G401 (cell line): ENCODE data around the gene AGAP1. TPM values are rescaled to one million over a fixed set of nuclear protein-coding genes. Genes with fewer than 3 reads are reported as not detected.
"Not testable (repeated sequence)": the region's sequence is repeated elsewhere in the genome, so short reads cannot be mapped to it uniquely, and the experiment has no call there.

Experiments used
- DNase-seq: peaks from one replicate; pipeline ENCODE4 v3.0.0-alpha.2; 2015; ENCODE audit warnings: low spot score
- in situ Hi-C: cut with HindIII; loops from 2 replicates; pipeline ENCODE4 v1.10.0; 2016; ENCODE audit warnings: low sequenced_read_pairs, mixed read lengths
- total RNA-seq: library from RNA; depleted of rRNA; stranded (reverse); fragments of >200 nt; shearing (Covaris generic); gene quantifications from 2 replicates; pipeline ENCODE4 v1.2.3, GENCODE V29; 2014

The AGAP1 gene
- total RNA-seq, 1 experiment from 2014 or later, result 14.4 TPM

DNA sequence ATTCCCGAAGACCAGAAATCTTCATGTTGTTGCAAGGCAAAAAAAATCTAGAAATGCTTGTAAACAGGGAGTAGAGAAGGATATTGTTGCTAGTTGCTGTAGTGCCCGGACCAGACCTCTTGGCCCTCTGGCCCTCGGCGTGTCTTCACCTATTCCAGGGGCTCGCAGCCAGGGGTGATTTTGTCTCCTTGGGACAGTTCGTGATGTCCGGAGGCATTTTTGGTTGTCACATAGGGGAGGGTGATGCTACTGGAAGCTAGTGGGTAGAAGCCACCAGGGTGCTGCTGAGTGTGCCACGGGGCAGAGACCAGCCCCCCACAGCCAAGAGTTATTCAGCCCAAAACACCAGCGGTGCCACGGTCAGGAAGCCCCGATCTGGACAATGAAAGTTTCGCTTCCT is 443.7 kb downstream of the AGAP1 start:
- in situ Hi-C loops, result no loop called here
- no peak for DNase-seq

DNA sequence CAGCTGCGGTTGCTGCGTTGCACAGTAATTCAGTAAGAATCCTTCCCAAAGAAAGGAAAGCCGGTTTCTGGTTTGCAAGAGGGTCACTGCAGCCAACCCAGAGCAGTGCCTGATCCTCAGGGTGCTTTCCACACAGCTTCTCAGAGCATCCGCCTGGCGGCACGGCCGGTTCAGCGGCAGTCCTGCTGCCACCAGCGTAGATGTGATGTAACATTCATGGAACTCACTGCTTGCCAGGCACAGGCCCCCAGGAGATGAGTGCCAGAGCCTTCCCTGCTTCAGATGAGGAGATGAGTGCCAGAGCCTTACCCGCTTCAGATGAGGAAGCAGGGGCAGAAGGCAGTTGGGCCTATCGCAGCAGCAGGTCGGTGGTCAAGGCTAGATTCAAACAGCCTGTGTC is 444.1 kb downstream of the AGAP1 start:
- DNase-seq, result peak; percentile 70
- in situ Hi-C loops, result no loop called here

DNA sequence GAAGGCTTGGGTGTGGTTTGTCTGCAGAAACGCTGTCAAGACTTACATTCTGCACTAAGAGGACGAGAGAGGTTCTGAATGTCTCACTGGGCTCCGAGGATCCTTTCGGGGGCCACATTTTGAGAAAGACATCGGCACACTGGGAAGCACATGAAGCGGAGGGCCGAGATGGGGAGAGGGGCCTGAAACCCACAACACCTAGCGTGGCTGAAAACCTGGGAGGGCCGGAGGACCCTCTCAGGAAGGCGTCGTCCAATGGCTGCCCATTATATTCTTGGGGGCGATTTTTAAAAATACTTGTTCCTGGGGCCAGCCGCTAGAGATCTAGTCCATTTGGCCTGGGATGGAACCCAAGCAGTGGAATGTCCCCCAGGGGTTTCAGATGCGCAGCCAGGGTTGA is 444.8 kb downstream of the AGAP1 start:
- DNase-seq, result no peak
- in situ Hi-C loops, result no loop called here

DNA sequence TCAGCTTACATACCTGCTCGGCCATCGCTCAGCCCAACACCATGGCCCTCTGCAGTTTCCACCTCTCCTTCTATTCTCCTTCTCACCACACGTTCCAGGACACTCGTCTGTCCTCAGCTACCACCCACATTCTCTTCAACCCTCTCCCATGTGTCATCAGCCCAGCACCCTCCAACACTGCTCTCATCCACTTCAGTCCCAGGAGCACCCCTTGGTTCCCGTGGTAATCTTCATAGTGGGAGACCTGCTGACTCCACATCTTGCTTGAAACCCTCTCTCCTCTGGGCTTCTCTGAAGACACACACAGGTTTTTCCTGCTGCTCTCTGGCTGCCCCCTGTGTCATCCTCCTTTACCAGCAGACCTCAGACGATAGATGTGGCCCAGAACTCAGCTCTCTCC is 445.6 kb downstream of the AGAP1 start:
- DNase-seq, result no peak
- in situ Hi-C loops, result no loop called here

DNA sequence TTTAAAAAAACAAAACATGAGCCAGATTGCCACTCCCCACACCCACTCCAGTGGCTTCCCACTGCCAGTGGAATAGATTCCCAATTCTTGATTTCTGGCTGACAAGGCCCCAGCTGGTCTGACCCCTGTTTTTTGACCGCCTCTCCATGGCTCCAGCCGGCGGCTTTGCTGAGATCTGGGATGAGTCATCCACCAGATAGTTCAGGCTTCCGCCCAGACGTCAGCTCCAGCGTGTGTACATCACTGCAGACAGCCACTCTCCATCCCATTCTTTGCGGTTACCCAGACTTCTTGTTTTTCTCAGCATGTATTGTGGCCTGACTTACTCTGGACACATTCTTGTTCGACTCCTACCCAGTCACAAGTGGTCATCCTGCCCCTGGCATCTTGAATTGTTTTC is 446.5 kb downstream of the AGAP1 start:
- peak; percentile 72 for DNase-seq
- in situ Hi-C loops, result no loop called here

DNA sequence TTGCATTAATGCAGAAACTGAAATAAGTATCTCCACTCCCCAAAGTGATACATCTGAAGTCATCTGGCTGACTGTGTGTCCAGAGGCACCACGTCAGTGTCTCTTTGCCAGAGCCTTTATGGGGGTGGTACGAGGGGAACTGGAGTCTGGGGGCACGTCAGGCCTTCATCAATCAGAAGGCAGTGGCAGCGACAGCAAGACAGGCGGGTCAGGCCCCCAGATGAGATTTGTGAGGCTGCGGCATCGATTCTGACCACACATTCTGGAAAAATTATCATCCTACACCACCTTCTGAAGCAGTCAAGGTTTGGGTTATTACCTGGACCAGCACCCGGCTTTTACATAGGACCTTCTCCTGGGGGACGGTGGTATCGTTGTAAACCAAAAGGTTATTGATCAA is 450.7 kb downstream of the AGAP1 start:
- DNase-seq, result no peak
- in situ Hi-C loops, result no loop called here

DNA sequence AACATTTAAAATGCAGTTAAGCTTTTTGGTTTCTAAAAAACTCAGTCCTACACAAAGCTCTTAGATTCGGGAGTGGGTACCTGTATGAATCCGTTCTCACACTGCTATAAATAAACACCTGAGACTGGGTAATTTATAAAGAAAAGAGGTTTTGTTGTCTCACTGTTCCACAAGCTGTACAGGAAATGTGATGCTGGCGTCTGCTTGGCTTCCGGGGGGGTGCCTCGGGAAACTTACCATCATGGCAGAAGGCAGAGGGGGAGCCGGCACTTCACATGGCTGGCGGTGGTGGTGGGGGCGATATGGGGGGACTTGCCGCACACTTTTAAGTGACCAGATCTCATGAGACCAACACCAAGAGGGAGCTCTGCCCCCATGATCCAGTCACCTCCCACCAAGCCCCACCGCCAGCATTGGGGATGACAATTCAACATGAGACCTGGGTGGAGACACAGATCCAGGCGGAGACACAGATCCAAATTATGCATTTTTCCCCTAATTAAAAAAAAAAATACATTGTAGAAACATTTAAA is 451.8 kb downstream of the AGAP1 start:
- DNase-seq, result no peak
- in situ Hi-C loops, result no loop called here

DNA sequence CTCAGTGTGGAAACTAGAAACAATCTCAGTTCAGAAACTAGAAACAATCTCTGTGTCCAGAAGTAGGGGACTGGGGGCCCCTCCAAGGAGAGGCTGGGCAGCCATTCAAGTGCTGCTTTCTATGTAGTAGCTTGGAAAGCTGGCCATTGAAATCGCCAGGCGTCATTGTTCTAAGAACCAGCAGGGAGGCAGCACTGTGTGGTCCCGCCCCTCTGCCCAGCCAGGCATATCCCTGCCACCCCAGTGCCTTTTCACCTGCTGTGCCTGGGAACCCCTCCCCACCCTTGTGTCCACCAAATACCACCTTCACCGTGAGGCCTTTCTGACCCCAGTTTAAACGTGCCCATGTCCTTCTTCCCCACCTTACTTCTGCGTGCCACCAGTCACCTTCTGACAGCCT is 452.7 kb downstream of the AGAP1 start:
- in situ Hi-C loops, result no loop called here

DNA sequence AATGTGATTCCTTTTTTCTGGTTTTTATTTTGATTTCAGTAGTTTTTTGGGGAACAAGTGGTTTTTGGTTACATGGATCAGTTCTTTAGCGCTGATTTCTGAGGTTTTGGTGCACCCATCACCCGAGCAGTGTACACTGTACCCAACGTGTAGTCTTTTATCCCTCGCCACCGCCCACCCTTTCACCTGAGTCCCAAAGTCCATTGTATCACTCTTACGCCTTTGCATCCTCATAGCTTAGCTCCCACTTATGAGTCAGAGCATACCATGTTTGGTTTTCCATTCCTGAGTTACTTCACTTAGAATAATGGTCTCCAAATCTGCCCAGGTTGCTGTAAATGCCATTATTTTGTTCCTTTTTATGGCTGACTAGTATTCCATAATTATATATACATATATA is 453.2 kb downstream of the AGAP1 start:
- in situ Hi-C loops, DNase-seq: not testable (repeated sequence)

More for the DNA sequence above, 452.7 kb downstream of the AGAP1 start:
- no peak for DNase-seq

DNA sequence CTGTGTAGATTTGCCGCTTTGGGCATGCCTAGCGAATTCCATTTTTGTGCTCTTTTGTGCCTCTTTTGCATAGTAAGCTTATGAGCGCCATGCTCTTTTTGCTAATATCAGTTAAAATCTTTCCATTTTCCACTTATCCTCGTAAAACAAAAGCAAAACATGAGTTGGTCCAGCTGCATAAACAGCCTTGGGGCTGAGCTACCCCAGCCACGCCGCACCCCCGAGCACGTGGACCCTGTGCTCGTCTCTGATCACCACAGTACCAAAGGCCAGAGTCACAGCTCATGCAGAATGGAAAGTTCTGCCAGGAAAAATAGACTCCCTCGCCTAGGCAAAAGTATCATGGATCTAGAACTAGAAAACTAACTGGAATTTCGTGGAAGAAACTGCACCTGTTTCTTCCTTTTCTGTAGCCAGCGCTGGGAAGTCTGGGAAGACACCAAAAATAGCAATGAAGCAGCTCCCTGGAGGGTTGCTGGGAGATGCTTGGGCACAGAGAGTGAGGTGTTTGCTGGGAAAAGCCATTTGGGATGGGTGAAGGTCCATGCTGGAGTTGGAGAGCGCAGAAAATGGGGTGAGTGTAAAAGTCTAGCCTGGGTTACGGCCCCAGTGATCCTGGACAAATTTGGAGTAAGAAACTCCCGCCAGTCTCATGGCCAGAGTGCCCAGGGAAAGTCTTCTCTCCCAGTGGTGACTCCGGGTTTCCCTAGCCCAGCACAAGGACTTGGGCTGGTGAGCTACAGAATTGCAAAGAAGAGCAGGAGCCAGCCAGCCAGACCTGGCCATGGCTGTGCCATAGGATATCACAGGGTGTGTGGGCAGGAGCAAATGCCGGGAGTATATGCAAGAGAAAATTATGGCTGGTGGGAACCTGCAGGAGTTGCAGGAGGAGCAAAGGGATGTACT is 456.0 kb downstream of the AGAP1 start:
- in situ Hi-C loops, result no loop called here
- DNase-seq, result peak; percentile 52

DNA sequence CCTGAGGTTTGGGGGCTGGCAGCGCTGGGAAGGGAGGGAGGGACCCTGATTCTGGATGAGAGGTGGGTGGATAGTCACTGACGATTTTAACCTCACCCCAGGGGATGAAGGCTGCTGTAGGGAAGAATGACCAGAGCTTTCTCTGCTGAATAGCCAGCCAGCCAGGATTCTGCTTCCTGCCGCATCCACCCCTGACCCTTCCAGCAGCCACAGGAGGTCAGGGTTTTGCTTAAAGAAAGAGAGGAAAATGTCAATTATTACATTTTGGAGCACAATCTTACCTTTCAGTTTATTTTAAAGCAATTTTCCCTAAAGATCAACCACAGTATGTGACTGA is 456.6 kb downstream of the AGAP1 start:
- no peak for DNase-seq
- in situ Hi-C loops, result no loop called here

DNA sequence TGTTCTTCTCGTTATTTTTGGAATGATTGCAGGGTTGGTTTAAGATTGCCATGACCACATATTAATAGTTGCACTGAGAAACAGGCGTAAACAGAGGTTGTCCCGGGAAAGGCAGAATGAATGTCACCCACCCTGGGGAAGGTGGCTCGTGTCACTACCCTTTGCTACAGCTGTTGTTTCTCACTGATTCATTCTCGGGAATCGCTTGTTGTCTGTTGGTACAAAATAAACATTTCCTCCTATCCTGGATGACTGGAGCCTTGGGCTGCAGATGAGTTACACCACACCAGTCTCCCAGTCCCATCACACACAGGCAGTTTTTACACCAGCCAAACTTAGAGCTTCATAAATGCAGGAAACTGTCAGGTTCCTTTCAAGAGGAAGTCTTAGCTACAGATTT is 457.6 kb downstream of the AGAP1 start:
- DNase-seq, result no peak
- in situ Hi-C loops, result no loop called here

DNA sequence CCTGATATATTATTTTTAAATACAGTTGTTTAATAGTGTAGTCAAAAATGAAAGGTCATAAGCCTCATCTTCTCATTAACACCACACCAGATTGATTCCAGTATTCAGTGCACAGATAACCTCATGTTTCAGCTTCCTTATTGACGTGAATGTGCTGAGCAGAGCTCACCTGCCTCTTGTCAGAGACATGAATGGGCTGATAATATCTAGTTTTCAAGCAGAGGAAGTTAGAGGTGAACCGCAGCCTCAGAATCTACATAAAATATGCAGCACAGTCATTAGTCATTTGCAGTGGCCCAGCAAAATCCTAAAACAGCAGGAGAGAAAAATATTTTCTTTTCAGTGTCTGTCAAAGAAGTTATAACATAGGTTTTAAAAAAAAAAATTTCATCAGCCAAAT is 458.1 kb downstream of the AGAP1 start:
- no peak for DNase-seq
- in situ Hi-C loops, result no loop called here

DNA sequence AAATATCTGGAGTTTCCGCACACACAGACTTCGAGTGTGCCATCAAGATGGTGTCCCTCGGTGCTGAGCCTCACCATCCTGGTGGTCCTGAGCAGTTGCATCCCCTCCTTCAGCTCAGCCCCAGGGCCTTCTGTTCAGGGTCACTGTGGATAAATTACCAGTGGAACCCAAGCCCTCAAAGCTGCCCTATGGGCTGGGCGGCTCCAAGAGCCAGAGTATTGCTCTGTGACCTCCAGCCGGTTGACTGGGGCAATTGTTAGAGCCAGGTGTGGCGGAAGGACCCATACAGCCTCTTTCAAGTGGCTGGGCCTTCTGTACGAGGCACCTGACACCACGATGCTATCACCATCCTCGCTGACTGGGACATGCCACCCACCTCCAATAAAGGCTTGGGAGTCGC is 458.9 kb downstream of the AGAP1 start:
- in situ Hi-C loops, result no loop called here
- no peak for DNase-seq

DNA sequence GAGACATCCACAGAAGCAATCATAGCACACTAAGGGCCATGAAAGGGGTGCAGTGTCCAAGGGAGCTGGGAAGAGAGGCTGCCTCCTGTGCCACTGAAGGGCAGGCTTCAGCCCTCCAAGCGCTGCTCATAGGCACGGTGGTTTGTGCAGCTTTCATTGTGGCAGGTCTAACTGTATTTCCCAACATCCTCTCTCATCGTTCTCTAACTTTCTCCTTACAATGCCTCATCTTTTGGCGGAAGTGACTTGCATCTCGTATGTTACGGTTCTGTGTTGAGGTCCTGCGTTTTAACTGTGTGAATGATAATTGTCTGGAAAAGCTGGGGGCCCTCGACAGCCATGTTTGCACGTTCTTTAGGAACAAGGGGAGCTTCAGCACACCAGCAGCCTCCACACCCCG is 460.4 kb downstream of the AGAP1 start:
- in situ Hi-C loops, result no loop called here
- no peak for DNase-seq

DNA sequence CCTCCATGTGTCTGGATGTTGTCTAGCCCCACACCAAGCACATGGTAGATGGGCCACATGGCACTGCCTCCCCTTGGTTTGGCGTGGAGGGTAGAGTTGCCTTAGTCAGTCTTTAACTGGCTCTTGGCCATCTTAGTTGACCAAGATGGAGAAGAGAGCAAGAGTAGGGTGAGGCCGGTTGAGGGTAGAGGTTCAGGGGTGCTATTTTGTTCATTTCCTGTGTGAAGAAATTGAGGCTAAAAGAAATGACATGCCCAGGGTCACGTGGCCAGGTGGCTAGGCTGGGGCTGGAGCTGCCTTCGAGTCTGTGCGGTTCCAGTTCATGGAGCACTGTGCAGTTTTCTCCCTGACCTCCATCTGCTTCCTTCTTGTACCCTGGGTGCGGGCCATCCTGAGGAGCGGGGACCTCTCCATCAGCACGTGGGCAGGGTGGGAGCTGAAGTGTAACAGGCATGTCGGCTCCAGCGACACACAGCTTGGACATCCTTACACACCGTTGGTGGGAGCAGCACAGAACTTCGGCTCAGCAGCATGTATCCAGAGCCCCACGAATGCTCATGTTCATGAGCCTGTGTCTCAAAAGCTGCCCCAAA is 461.1 kb downstream of the AGAP1 start:
- in situ Hi-C loops, result no loop called here

DNA sequence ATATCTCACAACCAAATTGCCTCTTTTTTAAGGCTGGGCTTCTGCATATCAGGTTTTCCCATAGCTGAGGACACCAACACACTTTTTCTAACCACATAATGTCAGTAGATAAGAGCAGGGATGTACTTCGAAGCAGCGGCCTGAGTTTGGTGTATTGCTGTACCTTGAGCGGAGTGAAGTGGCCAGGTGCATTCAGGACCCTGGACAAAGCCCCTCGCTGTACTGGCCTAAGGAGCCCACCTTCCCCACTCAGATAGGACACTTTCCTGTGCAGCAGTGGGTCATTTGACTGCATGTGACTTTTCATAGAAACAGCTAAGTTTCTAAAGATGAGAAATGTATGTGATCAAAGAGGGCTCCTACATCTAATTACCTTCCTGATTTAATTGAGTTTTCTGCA is 461.8 kb downstream of the AGAP1 start:
- DNase-seq, result no peak
- in situ Hi-C loops, result no loop called here

More for the DNA sequence above, 461.1 kb downstream of the AGAP1 start:
- no peak for DNase-seq

DNA sequence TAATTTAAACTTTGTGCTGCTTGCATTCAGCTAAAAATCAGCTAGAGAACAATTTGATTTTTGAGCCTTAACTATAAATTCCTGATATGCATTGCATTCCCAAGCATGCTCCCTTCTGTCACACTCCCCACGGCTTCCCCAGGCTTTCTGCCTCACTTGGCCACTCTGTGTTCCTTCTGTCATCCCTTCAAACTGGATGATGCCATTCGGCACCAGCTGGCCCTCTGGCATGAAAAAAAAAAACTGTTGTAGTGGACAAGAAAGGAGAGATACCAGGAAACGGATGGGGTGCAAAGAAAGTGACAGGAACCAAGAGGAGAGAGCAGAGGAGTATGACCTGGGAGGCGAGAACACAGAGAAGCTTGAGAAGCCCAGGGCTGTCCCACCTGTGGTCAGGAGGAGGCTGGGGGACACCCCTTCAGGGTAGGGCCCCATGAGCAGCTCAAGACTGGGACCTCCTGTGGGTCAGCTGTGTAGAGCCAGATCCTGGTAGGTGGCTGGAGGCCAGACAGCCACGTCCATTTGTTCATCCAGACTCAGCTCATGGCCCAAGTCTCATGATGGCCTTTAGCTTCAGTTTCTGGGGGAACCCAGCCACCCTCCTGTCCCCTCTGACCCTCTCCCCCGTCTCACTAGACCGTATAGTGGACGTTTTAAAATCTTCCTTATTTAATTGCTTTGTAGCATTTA is 462.6 kb downstream of the AGAP1 start:
- in situ Hi-C loops, result no loop called here
- DNase-seq, result peak; percentile 96

DNA sequence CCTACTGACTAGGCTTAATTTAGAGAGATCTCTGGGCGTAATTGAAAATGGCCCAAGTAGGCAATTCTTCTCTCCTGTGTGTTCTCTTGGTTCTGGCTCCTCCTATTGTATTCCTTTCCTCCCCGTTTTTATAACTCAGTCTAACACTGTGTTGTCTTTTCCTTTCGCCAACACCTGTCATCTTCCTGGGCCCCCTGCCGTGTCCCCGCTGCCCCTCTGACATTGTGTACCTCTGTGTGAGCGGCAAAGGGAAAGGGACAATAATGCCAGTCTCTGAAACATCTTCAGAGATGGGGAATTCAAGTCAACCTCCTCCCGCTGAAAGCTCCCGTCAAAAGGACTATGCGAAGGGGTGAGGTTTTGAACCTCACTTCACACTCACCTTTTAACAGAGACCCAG is 463.4 kb downstream of the AGAP1 start:
- DNase-seq, result peak; percentile 87
- in situ Hi-C loops, result no loop called here
